Large intestine (tissue), 3 donors: ENCODE results near the gene GPR142. TPM values are rescaled to one million over a fixed set of nuclear protein-coding genes. Genes with fewer than 3 reads are reported as not detected.

Source experiments
- DNase-seq, 2 donors: peaks; one replicate each; pipeline versions ENCODE4 v3.0.0 to v3.0.0-alpha.2; 2013
- H3K27ac ChIP-seq: one replicate; pipeline ENCODE4 v1.5.1; 2013; ENCODE audit warnings: low read length
- H3K27me3 ChIP-seq: 2 replicates; pipeline ENCODE4 v1.6.1; 2013; ENCODE audit warnings: low read length; ENCODE audit not compliant: control insufficient read depth, insufficient read depth
- H3K36me3 ChIP-seq: 2 replicates; pipeline ENCODE4 v1.6.1; 2013; ENCODE audit warnings: low read length; ENCODE audit not compliant: control insufficient read depth, insufficient read depth
- H3K4me1 ChIP-seq: one replicate; pipeline ENCODE4 v1.6.1; 2013; ENCODE audit warnings: low read length; ENCODE audit not compliant: control insufficient read depth, insufficient read depth
- H3K4me3 ChIP-seq: one replicate; pipeline ENCODE4 v1.5.1; 2013; ENCODE audit warnings: low read length
- H3K9me3 ChIP-seq: one replicate; pipeline ENCODE4 v1.6.1; 2013; ENCODE audit warnings: mild to moderate bottlenecking, low read depth, low read length, moderate library complexity; ENCODE audit not compliant: control insufficient read depth
- WGBS: methylation state at CpG from one replicate; pipeline ENCODE4 v1.1.5; 2013; ENCODE audit warnings: low lambda C conversion rate; ENCODE audit not compliant: insufficient coverage; 5-methylcytosine and 5-hydroxymethylcytosine counted together
- polyA plus RNA-seq: library from polyadenylated mRNA; unstranded; fragments of 120-200 nt; gene quantifications from one replicate; pipeline ENCODE4 v1.2.1, GENCODE V29; 2013

GPR142 gene
- polyA plus RNA-seq, 1 donor: 0.97 TPM

DNA sequence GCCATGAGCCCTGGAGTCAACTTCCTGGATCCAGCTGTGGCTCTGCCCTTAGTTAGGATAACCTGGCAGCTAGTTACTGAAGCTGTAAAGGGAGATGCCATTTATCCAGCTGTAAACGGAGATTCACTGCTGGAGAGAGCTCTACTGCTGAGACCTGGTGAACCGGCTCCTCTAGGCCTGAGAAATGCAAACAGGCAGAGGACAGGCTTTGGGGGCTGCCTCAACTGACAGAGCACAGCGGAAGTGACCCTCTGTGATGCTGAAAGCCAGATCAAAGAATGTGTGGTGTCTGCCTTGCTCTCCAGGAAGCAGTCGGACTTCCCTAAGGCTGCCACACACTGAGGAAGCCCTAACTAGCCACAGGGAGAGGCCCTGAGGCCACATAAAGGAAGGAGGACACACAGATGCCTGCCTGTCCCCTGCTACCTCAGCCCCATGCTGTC is 42.7 kb downstream of the GPR142 start:
- Histone ChIP-seq H3K27me3 (no peaks in the 10 kb centered on the region), H3K4me3 (no peak overlapping the region), H3K9me3 (no peaks in the 10 kb centered on the region), H3K36me3 (no peaks in the 10 kb centered on the region), H3K27ac (no peak overlapping the region), H3K4me1 (peaks cover 3% of the 10 kb centered on the region)
- no peak for DNase-seq
- WGBS: no CpG with 5 or more reads among the region's 4 CpGs

DNA sequence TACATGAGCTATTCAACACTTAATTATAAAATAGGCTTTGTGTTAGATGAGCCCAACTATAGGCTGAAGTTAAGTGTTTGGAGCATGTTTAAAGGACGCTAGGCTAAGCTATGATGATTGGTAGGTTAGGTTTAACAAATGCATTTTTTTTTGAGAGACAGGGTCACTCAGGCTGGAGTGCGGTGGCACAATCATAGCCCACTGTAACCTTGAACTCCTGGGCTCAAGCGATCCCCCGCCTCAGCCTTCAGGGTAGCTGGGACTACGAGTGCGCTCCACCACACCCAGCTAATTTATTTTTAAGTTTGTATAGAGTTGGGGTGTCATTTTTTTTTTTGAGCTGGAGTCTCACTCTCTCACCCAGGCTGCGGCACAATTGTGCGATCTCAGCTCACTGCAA is 45.3 kb downstream of the GPR142 start:
- Histone ChIP-seq H3K4me3 (no peak overlapping the region), H3K36me3 (no peaks in the 10 kb centered on the region), H3K4me1 (peaks cover 21% of the 10 kb centered on the region), H3K27ac (no peak overlapping the region), H3K9me3 (no peaks in the 10 kb centered on the region), H3K27me3 (no peaks in the 10 kb centered on the region)
- no CpG with 5 or more reads among the region's 8 CpGs for WGBS
- no peak for DNase-seq

GRCh38 chr17:74413491-74413890 is 46.2 kb downstream of the GPR142 start:
- DNase-seq: no peak
- Histone ChIP-seq H3K27me3 (no peaks in the 10 kb centered on the region), H3K27ac (no peak overlapping the region), H3K4me1 (peaks cover 22% of the 10 kb centered on the region), H3K4me3 (no peak overlapping the region), H3K36me3 (no peaks in the 10 kb centered on the region), H3K9me3 (no peaks in the 10 kb centered on the region)
- 73% methylated on average over 2 of the region's 7 CpGs for WGBS

- no peaks in the 10 kb centered on the region for H3K9me3 ChIP-seq
- no peak overlapping the region for H3K27ac ChIP-seq
- H3K27me3 ChIP-seq: no peaks in the 10 kb centered on the region
- WGBS: 83% methylated on average over 2 of the region's 3 CpGs
- H3K36me3 ChIP-seq: no peaks in the 10 kb centered on the region
- DNase-seq: no peak
- no peak overlapping the region for H3K4me3 ChIP-seq
- peaks cover 22% of the 10 kb centered on the region for H3K4me1 ChIP-seq
Measured at GRCh38 chr17:74414510-74414909, 47.2 kb downstream of the GPR142 start.

DNA sequence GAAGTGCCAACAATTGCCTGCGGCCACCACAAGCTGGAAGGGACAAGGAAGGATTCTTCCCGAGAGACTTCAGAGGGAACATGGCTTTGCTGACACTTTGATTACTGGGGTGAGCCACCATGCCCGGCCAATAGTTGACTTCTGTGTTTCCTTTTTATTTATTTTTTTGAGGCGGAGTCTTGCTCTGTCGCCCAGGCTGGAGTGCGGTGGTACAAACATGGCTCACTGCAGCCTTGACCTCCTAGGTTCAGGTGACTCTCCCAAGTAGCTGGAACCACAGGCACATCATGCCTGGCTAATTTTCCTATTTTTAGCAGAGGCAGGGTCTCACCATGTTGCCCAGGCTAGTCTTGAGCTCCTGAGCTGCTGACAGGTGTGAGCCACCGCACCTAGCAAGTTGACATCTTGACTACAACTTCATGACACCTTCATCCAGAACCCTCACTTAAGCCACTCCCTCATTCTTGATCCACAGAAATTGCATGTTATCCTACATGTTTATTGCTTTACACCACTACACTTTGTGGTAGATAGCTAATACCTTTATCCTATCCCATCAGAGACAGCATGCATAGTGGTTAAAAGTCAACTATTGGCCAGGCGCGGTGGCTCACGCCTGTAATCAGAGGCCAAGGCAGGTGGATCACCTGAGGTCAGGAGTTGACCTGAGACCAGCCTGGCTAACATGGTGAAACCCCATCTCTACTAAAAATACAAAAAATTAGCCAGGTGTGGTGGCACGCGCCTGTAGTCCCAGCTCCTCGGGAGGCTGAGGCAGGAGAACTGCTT is 48.5 kb downstream of the GPR142 start:
- Histone ChIP-seq H3K4me1 (peaks cover 27% of the 10 kb centered on the region), H3K27me3 (no peaks in the 10 kb centered on the region), H3K27ac (no peak overlapping the region), H3K36me3 (no peaks in the 10 kb centered on the region), H3K4me3 (no peak overlapping the region), H3K9me3 (no peaks in the 10 kb centered on the region)
- peak; percentile 40 to 71 for DNase-seq
- no CpG with 5 or more reads among the region's 13 CpGs for WGBS

GRCh38 chr17:74417178-74418045 is 50.1 kb downstream of the GPR142 start:
- DNase-seq: peak; percentile 53 to 65
- no CpG with 5 or more reads among the region's 12 CpGs for WGBS
- no peak overlapping the region for H3K27ac ChIP-seq

DNA sequence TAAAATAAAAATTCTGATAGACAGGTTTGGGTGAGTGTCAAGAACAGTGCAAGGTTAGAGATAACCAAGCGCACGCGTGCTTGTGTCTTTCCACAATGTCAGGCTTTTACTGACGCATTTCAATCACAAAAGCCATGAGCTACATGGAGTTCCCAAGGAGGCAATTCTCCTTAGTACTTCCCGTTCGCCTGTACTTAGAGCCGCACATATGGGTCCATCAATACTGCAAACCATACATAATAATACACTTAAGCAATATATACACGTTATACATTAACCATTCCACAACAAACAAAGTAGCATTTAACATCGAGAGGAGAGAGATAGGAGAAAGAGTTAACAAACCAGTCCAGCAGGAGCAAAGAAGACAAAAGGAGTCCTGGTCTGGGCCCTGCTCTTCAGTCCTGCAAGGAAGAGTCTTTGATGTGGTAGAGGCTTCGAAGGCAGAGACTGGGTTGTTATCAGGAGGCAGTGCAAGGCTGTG is 52.7 kb downstream of the GPR142 start:
- H3K27me3 ChIP-seq: no peaks in the 10 kb centered on the region
- H3K9me3 ChIP-seq: no peaks in the 10 kb centered on the region
- H3K27ac ChIP-seq: peak overlapping the region; percentile 9
- H3K4me1 ChIP-seq: peaks cover 30% of the 10 kb centered on the region
- H3K4me3 ChIP-seq: no peak overlapping the region
- WGBS: 20% methylated on average over 1 of the region's 10 CpGs
- no peaks in the 10 kb centered on the region for H3K36me3 ChIP-seq
- peak in 1 of 2 donors; percentile 72 for DNase-seq

More at GRCh38 chr17:74417178-74418045, 50.1 kb downstream of the GPR142 start:
- Histone ChIP-seq H3K4me3 (no peak overlapping the region), H3K9me3 (no peaks in the 10 kb centered on the region), H3K4me1 (peaks cover 27% of the 10 kb centered on the region), H3K27me3 (no peaks in the 10 kb centered on the region), H3K36me3 (no peaks in the 10 kb centered on the region)

Other genes starting within 250 kb of the GPR142 start
- 1,774 TPM for gene RPL38, start 163.8 kb upstream of the GPR142 start, polyA plus RNA-seq
- gene TTYH2, start 153.9 kb upstream of the GPR142 start, polyA plus RNA-seq: 60.8 TPM
- 0.07 TPM for gene DNAI2, start 93.3 kb upstream of the GPR142 start, polyA plus RNA-seq
- 5.7 TPM for gene KIF19, start 41.3 kb upstream of the GPR142 start, polyA plus RNA-seq
- gene BTBD17, start 5.6 kb upstream of the GPR142 start, polyA plus RNA-seq: 1.1 TPM
- 38.8 TPM for gene GPRC5C, start 64.6 kb downstream of the GPR142 start, polyA plus RNA-seq
- gene CD300A, start 99.1 kb downstream of the GPR142 start, polyA plus RNA-seq: 6.7 TPM
- gene CD300LB, start 164.0 kb downstream of the GPR142 start, polyA plus RNA-seq: 0.27 TPM
- 0.99 TPM for gene CD300C, start 178.6 kb downstream of the GPR142 start, polyA plus RNA-seq
- 0.15 TPM for gene CD300H, start 200.0 kb downstream of the GPR142 start, polyA plus RNA-seq
- gene CD300LD, start 224.8 kb downstream of the GPR142 start, polyA plus RNA-seq: not detected